Activated effector memory CD4-positive, alpha-beta T cell treated with anti-CD3 and anti-CD28 coated beads, Interleukin-2, amount 50 U/mL, for 16 hours (primary cell): ENCODE data around the gene LPXN.
"Not testable (repeated sequence)": the region's sequence is repeated elsewhere in the genome, so short reads cannot be mapped to it uniquely, and the experiment has no call there.

Experiments
- DNase-seq: peaks from one replicate; pipeline ENCODE4 v3.0.0-alpha.2; 2020

The LPXN gene

GRCh38 chr11:58578635-58579191 lies 3.1 kb upstream of the LPXN start, which contains the start of gene ZFP91:
Gene ZFP91, plus strand, starts transcription at chr11:58579063. Its CDS starts 219 bp downstream, at chr11:58579282.
- peak; percentile 98 for DNase-seq

GRCh38 chr11:58578136-58578634 lies 2.5 kb upstream of the LPXN start:
- peak; percentile 97 for DNase-seq

GRCh38 chr11:58577555-58578135 lies 2.0 kb upstream of the LPXN start:
- DNase-seq, result peak; percentile 93

GRCh38 chr11:58576887-58577471 lies 1.3 kb upstream of the LPXN start:
- no peak for DNase-seq

- no peak for DNase-seq
These were observed 775 bp downstream of the LPXN start for GRCh38 chr11:58574881-58575280.

- DNase-seq, result peak; percentile 87
These were observed 2.1 kb downstream of the LPXN start for GRCh38 chr11:58573451-58574104.

GRCh38 chr11:58572906-58573305 lies 2.8 kb downstream of the LPXN start:
- not testable (repeated sequence) for DNase-seq

GRCh38 chr11:58567889-58568512 lies 7.7 kb downstream of the LPXN start:
- peak; percentile 89 for DNase-seq

- no peak for DNase-seq
These were observed 11.4 kb downstream of the LPXN start for GRCh38 chr11:58564231-58564630.

GRCh38 chr11:58562375-58562800 lies 13.3 kb downstream of the LPXN start:
- DNase-seq, result no peak

GRCh38 chr11:58561394-58562098 lies 14.1 kb downstream of the LPXN start:
- no peak for DNase-seq

- DNase-seq, result no peak
These were observed 14.8 kb downstream of the LPXN start for GRCh38 chr11:58560842-58561241.

GRCh38 chr11:58549644-58550043 lies 26.0 kb downstream of the LPXN start:
- DNase-seq, result no peak

- no peak for DNase-seq
These were observed 28.8 kb downstream of the LPXN start for GRCh38 chr11:58546841-58547240.

GRCh38 chr11:58531865-58532341 lies 43.8 kb downstream of the LPXN start:
- no peak for DNase-seq

- no peak for DNase-seq
These were observed 45.4 kb downstream of the LPXN start for GRCh38 chr11:58530236-58530635.

- DNase-seq, result no peak
These were observed 48.2 kb downstream of the LPXN start for GRCh38 chr11:58527429-58527828.

GRCh38 chr11:58526721-58527120 lies 48.9 kb downstream of the LPXN start:
- DNase-seq, result no peak

- no peak for DNase-seq
These were observed 50.5 kb downstream of the LPXN start for GRCh38 chr11:58525037-58525614.

GRCh38 chr11:58524232-58525036 lies 51.2 kb downstream of the LPXN start:
- DNase-seq, result peak; percentile 76

- DNase-seq, result no peak
These were observed 61.8 kb downstream of the LPXN start for GRCh38 chr11:58513747-58514367.
